ENCODE measurements around the gene NFAM1.

Gene NFAM1

DNA sequence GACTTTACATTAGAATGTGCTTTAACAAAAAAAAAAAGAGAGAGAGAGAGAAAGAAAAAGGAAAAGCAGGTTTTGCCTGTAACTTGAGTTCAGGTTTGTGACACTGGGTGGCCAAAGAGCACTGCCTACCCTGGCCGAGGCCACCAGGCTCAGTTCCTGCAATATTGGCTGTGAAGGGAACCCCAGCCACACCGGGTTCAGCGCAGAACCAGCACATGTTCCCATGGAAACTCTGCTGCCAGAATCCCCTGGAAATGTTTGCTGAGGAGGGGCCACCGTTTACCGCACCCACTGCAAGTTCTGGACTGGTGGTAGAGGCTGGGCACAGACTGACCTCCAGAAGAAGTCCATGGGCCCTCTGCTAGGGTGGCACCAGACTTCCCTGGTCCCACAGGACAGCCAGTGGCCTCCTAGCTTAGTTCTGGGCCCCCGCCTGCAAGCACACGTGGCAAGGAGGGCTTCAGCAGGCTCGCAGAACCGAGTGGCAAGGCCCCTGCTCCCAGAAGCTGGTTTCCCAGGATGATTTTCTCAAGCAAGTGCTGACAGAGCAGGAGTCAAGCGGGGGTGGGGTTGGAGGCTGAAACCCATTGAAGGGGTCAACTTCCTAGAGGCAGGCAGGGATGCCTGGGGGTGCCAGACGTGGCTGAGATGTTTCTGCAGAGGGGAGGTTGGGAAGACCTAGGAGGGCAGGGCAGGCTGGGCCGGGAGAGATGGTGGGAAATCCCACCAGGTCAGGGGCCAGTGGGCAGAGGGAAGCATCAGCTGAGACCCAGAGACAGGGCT, 51.2 kb downstream of the NFAM1 start:
- no peak for DNase-seq

- DNase-seq: no peak
Measured at GRCh38 chr22:42379966-42380537, 52.2 kb downstream of the NFAM1 start.

DNA sequence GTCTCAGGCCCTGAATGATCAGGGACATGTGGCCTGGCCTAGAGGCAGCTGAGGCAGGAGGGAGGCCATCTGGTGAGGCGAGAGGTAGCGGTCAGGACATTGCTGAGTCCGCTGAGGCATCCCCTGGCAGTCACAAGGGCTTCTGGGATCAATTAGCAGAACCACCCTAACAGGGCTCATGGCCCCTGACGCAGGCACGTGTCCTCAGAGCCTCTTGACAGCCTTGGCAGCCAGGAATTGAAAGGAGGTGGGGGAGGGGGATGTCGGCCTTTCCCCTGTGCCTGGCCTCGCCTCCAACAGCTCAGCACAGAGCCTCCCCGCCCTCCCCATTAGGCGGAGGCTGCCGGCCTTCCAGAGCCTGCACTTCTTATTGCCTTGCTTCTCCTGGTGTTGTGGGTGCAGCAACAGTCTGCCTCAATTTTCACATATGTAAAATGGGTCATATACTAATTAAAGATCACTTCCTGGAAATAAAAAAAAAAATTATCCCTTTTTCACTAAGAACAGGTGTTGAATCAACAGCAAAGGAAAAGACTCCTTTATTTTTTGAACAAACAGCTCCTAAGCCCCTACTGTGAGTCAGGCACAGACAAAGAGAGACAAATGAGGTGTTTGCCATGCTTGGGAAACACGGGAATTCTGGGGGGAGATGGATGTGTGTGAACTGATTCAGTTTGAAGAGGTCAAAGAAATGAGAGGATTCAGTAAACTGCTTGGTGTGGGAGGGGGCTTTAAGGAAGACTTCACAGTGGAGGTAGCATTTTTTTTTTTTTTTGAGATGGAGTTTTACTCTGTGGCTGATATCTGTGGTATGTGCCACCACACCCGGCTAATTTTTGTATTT, 55.3 kb downstream of the NFAM1 start:
- DNase-seq: no peak

- no peak for DNase-seq
Measured at GRCh38 chr22:42375982-42376381, 56.2 kb downstream of the NFAM1 start.

DNA sequence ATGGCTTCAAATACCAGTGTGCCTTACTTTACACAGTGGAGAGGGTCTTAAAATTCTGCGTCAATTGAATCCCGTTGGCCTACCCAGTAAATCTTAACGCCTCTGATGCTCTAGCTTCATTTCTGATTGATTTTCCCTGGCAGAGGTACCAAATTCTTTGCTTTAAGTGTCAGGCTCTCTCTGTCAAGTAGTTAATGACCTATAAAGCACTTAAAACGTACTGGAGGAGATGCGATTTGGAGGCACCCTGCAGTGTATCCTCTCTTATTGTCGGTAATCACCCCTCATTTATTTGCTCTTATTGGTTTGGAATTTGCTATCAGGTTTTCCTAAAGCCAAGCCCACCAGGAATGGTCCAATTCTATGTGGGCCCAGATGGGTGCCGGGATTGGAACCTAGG, 59.2 kb downstream of the NFAM1 start:
- DNase-seq: no peak

- no peak for DNase-seq
Measured at GRCh38 chr22:42371501-42371900, 60.7 kb downstream of the NFAM1 start.

- no peak for DNase-seq
Measured at GRCh38 chr22:42371099-42371498, 61.1 kb downstream of the NFAM1 start.

DNA sequence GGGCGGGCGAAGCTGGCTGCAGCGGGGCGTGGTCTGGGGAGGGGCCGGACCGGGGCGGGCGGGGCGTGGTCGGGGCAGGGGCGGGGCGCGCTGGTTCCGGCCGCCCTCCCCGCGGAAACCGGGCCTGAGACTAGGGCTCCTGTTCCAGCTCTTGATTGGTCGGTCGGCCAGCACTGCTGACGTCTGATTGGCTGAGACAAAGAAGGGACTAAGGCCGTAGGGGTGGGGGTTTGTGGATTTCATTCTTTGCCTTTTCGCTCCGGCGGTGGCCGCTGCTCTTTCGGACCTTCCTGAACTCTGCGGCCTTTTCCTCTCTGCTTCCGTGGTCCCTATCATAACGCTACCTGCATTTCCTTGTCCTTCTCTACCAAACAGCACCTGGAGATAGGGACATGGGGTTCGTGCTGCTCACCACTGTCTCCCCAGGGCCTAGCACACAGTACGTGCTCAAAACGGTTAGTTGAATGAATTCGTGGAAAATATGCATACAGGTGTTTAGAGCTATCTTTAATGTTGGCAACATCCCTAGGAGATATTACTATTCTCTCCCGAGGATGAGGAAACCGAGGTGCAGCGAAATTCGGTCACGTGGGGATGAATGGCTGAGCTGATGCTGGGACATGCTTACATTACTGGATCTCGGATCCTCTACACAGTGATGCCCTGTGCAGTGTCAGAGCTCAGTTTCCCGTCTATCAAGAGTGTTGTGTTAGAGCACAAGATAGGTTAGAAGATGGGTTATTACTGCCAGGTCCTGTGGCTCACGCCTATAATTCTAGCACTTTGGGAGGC, 62.8 kb downstream of the NFAM1 start:
- peak; percentile 75 for DNase-seq

DNA sequence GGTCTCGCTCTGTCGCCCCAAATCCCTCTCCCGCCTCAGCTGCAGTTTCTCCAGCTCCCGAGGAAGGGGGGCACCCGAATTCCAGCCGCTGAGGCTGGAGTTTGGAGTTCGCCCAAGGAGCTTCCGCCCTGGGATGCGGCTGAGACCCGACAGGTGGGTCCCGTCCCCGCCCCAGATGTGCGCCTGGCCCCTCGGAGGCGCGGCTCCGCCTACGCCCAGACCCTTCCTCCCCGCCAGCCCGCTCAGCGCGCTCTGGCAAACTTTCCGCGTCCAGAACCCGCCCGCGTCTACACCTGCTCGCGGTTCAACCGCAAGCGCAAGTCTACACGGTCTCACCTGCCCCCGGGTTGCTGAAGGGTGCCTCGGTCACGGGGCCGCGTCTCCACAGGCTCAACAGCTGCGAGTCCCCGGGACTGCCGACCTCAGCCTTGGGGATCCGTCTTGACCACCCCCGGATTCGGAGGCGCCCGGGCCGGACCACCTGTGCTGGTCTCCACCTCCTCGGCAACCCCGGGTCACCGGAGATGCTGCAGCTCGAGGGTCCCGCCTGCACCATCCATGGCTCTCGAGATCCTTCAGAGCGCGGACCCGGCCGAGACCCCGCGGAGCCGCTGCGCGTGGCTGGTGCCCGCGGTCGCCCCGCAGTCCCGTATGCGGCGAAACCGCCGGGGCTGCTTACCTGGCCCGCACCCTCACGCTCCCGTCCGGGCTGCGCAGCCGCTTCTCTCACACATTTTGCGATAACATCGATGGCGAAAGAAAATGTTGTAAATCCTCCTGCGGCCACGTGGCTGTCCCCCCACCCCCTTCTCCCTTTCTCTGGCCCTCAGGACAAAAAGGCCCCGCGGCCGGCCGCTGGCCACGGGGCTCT, 63.6 kb downstream of the NFAM1 start:
- DNase-seq: peak; percentile 15

- no peak for DNase-seq
Measured at GRCh38 chr22:42367980-42368378, 64.2 kb downstream of the NFAM1 start.

DNA sequence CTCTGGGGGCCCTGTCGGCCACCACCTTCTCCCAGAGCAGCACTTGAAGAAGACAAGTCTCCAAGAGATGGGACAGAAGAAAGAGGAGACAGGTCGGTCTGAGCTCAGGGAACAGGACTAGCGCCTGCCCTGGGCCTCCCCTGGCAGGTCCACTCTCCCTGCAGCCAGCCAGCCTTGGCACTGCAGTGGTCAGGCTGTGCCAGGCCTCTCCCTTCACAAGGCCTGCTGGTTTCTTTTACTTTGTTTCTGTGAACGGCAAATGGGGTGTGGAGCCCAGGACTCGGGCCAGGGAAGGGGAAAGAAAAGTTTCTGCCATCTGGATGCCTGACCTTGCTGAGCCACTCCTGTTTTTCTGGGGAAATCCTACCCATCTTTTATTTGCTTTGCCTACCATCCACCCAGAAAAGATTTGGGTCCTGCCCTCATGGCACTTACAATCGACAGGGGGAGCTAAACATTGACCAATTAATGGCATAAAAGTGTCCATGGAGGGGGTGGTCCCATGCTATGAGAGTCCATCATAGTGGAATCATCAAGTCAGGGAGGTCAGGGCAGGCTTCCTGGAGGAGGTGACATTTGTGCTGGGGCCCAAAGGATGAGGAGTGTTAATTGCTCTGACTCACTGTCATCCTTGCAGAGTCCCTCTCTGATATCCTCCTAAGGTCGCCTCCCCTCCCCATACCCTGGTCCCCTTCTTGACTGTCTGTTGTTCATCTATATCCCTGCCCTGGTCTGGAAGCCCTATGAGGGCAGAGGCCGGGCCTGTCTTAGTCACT, 65.2 kb downstream of the NFAM1 start:
- DNase-seq: no peak

- no peak for DNase-seq
Measured at GRCh38 chr22:42365942-42366695, 66.1 kb downstream of the NFAM1 start.

GRCh38 chr22:42365111-42365865, 66.9 kb downstream of the NFAM1 start:
- DNase-seq: no peak

DNA sequence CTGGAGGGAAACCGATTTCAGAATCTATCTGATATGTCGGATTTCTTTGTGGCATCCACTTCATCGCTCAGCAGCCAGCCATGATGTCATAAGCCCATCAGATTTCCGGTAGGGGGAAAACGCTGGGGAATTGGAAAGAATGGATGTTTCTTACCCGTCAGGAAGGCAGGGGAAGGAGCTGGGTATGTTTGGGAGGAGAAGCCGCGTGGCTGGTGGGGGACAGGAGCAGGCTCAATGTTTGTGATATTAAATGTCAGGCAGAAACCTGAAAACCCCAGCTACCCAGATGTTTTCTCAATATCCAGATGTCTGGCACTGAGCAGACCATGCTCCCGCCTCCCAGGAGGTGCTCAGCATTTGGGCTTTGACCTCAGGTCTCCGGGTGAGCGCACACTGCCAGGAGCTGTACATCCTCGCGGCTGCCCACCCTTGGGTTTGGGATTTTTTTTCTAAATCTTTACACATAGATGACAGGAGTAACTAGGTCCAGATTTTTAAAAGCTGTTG, 67.5 kb downstream of the NFAM1 start:
- no peak for DNase-seq

GRCh38 chr22:42363892-42364291, 68.3 kb downstream of the NFAM1 start:
- DNase-seq: no peak

- no peak for DNase-seq
Measured at GRCh38 chr22:42361523-42361922, 70.7 kb downstream of the NFAM1 start.

- no peak for DNase-seq
Measured at GRCh38 chr22:42360348-42360747, 71.9 kb downstream of the NFAM1 start.

DNA sequence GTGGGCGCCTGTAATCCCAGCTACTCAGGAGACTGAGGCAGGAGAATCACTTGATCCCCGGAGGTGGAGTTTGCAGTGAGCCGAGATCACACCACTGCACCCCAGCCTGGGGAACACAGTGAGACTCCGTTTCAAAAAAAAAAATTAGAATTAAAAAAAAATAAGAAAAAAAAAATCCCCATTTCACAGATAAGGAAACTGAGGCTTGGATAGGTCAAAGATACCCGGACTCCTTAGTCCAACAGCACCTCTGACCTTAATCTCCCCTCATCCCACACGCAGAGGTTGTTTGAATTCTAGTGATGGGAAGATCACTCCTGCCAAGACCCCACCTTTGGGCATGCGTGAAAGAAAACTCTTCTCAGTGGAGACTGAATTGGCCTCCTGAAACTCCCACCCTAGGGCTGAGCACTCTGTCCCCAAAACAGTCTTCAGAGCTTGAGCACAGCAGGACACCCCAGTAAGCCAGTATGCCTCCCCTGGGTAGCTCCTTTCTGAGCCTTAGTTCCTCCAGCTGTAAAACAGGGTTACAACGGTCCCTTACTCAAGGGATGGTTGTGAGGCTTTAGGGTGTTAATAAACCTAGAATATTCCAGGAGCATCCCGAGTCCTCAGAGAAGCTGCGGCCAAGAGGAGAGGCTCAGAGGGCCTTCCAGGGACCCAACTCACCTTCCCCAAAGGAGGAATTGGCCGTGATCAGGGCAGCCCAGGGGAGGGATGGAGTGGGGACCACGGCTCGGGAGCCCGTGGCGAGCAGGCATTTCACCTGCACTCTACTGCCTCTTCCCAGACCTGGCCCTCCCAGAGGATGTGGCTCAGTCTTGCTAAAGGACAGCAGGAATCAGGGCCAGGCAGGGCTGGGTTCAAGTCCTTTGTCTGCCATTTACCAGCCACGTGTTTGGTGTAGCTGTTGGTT, 73.3 kb downstream of the NFAM1 start:
- DNase-seq: no peak
